Measurements from ENCODE around the gene PIP5K1A. TPM values are rescaled to one million over a fixed set of nuclear protein-coding genes. Genes with fewer than 3 reads are reported as not detected.

Gene PIP5K1A, protein sequence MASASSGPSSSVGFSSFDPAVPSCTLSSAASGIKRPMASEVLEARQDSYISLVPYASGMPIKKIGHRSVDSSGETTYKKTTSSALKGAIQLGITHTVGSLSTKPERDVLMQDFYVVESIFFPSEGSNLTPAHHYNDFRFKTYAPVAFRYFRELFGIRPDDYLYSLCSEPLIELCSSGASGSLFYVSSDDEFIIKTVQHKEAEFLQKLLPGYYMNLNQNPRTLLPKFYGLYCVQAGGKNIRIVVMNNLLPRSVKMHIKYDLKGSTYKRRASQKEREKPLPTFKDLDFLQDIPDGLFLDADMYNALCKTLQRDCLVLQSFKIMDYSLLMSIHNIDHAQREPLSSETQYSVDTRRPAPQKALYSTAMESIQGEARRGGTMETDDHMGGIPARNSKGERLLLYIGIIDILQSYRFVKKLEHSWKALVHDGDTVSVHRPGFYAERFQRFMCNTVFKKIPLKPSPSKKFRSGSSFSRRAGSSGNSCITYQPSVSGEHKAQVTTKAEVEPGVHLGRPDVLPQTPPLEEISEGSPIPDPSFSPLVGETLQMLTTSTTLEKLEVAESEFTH
- 75.6 and 77.0 TPM in 2 replicates for total RNA-seq

GRCh38 chr1:151198254-151199127 is at the start of gene PIP5K1A:
Gene PIP5K1A (plus strand): TSS chr1:151198552. CDS start chr1:151198997, 445 bp downstream.

DNA sequence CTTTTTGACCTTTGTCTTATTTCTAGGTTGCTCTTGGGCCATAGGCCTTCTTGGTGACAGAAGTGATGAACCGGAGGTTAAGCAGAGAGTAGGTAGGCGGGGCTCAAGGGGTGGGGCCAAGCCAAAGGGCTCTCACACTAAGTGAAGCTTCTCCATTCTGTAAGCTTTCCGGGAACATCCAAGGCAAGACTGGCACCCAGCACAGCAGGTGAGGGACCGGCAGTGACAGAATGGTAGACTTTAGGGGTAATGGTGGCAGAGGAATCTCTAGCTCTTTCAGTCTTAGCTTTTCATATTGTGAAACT is 41.9 kb upstream of the PIP5K1A start, which contains the start of gene TNFAIP8L2:
Gene TNFAIP8L2, plus strand, starts transcription at position 135 of the 305 bp plus-strand sequence. CDS start 2,049 bp downstream, outside the sequence.

GRCh38 chr1:151165738-151166504 is 32.4 kb upstream of the PIP5K1A start, which contains the start of the genes LYSMD1 and SCNM1:
Gene LYSMD1 (minus strand): TSS chr1:151165902. CDS start chr1:151165258, 644 bp downstream.
Gene SCNM1 (plus strand): TSS chr1:151166144. CDS start chr1:151166153, 9 bp downstream.

GRCh38 chr1:151175863-151176262 is 22.5 kb upstream of the PIP5K1A start, which contains the start of gene TMOD4:
Gene TMOD4 (minus strand): TSS chr1:151175981. CDS start chr1:151174875, 1,106 bp downstream.

GRCh38 chr1:151189637-151190445 is 8.5 kb upstream of the PIP5K1A start, which contains the start of gene VPS72:
Gene VPS72 (minus strand): TSS chr1:151190197. CDS start chr1:151190121, 76 bp downstream.

DNA sequence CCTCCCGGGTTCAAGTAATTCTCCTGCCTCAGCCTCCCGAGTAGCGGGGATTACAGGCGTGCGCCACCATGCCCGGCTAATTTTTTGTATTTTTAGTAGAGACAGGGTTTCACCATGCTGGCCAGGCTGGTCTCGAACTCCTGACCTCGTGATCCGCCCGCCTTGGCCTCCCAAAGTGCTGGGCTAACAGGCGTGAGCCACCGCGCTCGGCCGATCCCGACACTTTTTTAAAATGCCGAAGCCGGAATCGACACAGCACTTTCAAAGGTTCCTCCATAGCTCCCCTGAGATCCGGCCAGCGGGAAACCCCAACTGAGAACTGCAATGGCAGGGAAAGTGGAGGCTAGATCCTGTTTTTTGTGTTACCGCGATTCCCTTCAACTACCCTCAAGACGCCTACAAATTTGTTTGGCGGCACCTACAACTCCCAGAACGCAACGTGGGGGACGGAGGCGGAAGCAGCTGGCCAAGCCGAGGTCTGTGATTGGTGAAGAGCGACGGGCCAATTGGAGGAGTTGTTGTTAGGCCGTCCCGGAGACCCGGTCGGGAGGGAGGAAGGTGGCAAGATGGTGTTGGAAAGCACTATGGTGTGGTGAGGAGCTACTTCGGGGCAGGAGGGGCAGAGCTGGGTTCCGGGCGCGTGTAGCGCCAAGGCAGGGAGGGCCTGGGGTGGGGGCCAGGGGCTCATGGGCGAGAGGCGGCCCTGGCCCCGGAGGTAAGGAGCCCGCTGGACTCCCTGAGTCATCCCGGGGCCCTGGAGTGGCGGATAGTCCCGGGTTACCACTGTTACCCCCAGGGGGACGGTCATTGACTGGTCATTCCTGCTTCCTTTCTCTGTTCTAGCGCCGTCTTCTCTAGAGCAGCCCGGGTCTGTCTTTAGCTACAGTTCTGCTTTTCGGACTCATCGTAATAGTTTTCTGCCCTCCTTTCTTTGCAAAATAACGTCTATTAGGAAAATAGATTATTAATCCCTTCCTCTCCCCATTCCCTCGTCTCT is 56.2 kb downstream of the PIP5K1A start, which contains the start of gene PSMD4:
Gene PSMD4, plus strand, starts transcription at position 518 of the 997 bp plus-strand sequence. Its CDS starts 49 bp downstream, at position 567.

DNA sequence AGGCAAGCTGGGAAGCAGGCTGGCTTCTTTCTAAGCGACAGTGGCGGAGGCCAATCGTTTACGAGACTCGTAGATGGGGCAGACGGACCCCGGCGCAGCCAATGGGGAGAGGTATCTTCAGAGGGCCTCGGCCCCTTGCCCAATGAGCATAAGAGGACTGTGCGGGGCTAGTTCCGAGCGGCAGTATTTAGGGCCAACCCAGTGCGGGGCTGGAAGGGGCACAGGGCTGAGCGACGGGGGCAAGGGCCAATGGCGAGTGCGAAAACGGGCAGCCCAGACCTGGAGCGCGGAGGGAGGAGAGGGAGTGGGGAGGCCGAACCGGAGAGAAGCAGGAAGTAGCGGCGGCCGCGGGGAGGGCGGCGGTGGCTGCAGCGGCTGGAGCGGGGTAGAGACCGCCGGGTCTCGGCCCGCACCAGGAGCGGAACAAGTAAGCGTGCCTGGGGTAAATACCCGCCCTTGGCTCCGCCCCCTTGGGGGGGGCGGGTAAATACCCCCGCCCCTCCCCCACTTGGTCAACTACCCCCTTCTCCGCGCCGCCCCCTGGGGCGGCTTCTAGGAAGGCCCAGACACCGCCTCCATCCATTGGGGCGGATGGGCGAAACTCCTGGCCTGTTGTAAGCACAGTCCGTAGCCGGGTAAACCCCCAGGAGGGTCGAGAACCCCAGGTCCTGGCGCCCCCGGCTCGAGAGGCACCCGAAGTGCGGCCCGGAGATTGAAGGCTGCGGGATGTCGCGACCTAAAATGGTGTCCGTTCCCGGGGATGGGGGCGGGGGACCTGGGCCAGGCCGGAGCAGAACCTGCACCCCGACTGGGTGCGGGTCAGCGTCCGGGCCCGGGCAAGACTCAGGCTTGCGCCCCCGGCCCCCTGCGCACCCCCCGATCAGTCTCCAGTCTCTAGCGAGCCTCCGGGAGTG is 83.9 kb downstream of the PIP5K1A start, which contains the start of gene ZNF687:
Gene ZNF687, plus strand, starts transcription at position 331 of the 914 bp plus-strand sequence. CDS start 3,993 bp downstream, outside the sequence.

Other genes starting within 250 kb of the PIP5K1A start
- 91.1 and 125 TPM in 2 replicates for gene CERS2, start 223.7 kb upstream of the PIP5K1A start, total RNA-seq
- not detected in 2 replicates for gene ANXA9, start 216.3 kb upstream of the PIP5K1A start, total RNA-seq
- gene MINDY1, start 191.7 kb upstream of the PIP5K1A start, total RNA-seq: 8.8 and 13.3 TPM in 2 replicates
- 8.0 and 8.7 TPM in 2 replicates for gene PRUNE1, start 190.1 kb upstream of the PIP5K1A start, total RNA-seq
- 0.13 and 0.36 TPM in 2 replicates for gene BNIPL, start 162.0 kb upstream of the PIP5K1A start, total RNA-seq
- gene C1orf56, start 150.8 kb upstream of the PIP5K1A start, total RNA-seq: 1.7 and 2.9 TPM in 2 replicates
- 78.6 and 80.0 TPM in 2 replicates for gene CDC42SE1, start 138.9 kb upstream of the PIP5K1A start, total RNA-seq
- 7.5 and 11.7 TPM in 2 replicates for gene MLLT11, start 138.2 kb upstream of the PIP5K1A start, total RNA-seq
- gene GABPB2, start 127.8 kb upstream of the PIP5K1A start, total RNA-seq: 7.0 and 7.5 TPM in 2 replicates
- 15.5 and 16.6 TPM in 2 replicates for gene SEMA6C, start 51.9 kb upstream of the PIP5K1A start, total RNA-seq
- gene TNFAIP8L2, start 41.9 kb upstream of the PIP5K1A start, total RNA-seq: not detected in 2 replicates
- 4.8 and 5.3 TPM in 2 replicates for gene LYSMD1, start 32.6 kb upstream of the PIP5K1A start, total RNA-seq
- 27.0 and 29.0 TPM in 2 replicates for gene SCNM1, start 32.4 kb upstream of the PIP5K1A start, total RNA-seq
- 0.53 TPM in 1 of 2 replicates, not detected in the other for gene TMOD4, start 22.6 kb upstream of the PIP5K1A start, total RNA-seq
- 40.4 and 46.2 TPM in 2 replicates for gene VPS72, start 8.4 kb upstream of the PIP5K1A start, total RNA-seq
- gene PSMD4, start 56.2 kb downstream of the PIP5K1A start, total RNA-seq: 122 and 124 TPM in 2 replicates
- gene ZNF687, start 83.7 kb downstream of the PIP5K1A start, total RNA-seq: 9.8 and 11.3 TPM in 2 replicates
- 42.9 and 43.9 TPM in 2 replicates for gene PI4KB, start 128.9 kb downstream of the PIP5K1A start, total RNA-seq
- gene RFX5, start 148.7 kb downstream of the PIP5K1A start, total RNA-seq: 51.7 and 62.8 TPM in 2 replicates
- gene SELENBP1, start 174.2 kb downstream of the PIP5K1A start, total RNA-seq: 11.3 and 12.1 TPM in 2 replicates
- 355 and 391 TPM in 2 replicates for gene PSMB4, start 201.0 kb downstream of the PIP5K1A start, total RNA-seq

Data from thoracic aorta endothelial cell (primary cell).